ENCODE results near the gene SLC25A13.
"Not testable (repeated sequence)": the region's sequence is repeated elsewhere in the genome, so short reads cannot be mapped to it uniquely, and the experiment has no call there.

SLC25A13 gene

GRCh38 chr7:96300502-96300901 lies 21.4 kb downstream of the SLC25A13 start:
- peaks cover 14% of the 10 kb centered on the region for H3K36me3 Mint-ChIP-seq (ENCODE audit: low read depth)
- no peak overlapping the region for H3K27ac Mint-ChIP-seq
- DNase-seq (ENCODE audit: low spot score) = no peak
- H3K4me3 Mint-ChIP-seq = no peak overlapping the region
- H3K4me1 Mint-ChIP-seq (ENCODE audit: low read depth) = peaks cover 41% of the 10 kb centered on the region
- H3K9me3 Mint-ChIP-seq = no peaks in the 10 kb centered on the region
- H3K27me3 Mint-ChIP-seq (ENCODE audit: low read depth) = no peaks in the 10 kb centered on the region

- Mint-ChIP-seq H3K4me3 (no peak overlapping the region), H3K36me3 (ENCODE audit: low read depth) (peaks cover 23% of the 10 kb centered on the region), H3K27me3 (ENCODE audit: low read depth) (no peaks in the 10 kb centered on the region), H3K9me3 (no peaks in the 10 kb centered on the region), H3K27ac (no peak overlapping the region), H3K4me1 (ENCODE audit: low read depth) (peaks cover 37% of the 10 kb centered on the region)
- DNase-seq (ENCODE audit: low spot score) = no peak
Measured at GRCh38 chr7:96299496-96299895, 22.4 kb downstream of the SLC25A13 start.

GRCh38 chr7:96297876-96298275 lies 24.0 kb downstream of the SLC25A13 start:
- H3K9me3 Mint-ChIP-seq = peaks cover under 1% of the 10 kb centered on the region
- H3K4me1 Mint-ChIP-seq (ENCODE audit: low read depth) = peaks cover 21% of the 10 kb centered on the region
- H3K27ac Mint-ChIP-seq = no peak overlapping the region
- H3K36me3 Mint-ChIP-seq (ENCODE audit: low read depth) = peaks cover 30% of the 10 kb centered on the region
- DNase-seq (ENCODE audit: low spot score) = no peak
- no peaks in the 10 kb centered on the region for H3K27me3 Mint-ChIP-seq (ENCODE audit: low read depth)
- H3K4me3 Mint-ChIP-seq = no peak overlapping the region

GRCh38 chr7:96297446-96297845 lies 24.5 kb downstream of the SLC25A13 start:
- H3K9me3 Mint-ChIP-seq; H3K4me3 Mint-ChIP-seq; H3K27me3 Mint-ChIP-seq (ENCODE audit: low read depth); DNase-seq (ENCODE audit: low spot score); H3K27ac Mint-ChIP-seq: not testable (repeated sequence)
- peaks cover 35% of the 10 kb centered on the region for H3K36me3 Mint-ChIP-seq (ENCODE audit: low read depth)
- H3K4me1 Mint-ChIP-seq (ENCODE audit: low read depth) = peaks cover 19% of the 10 kb centered on the region

- Mint-ChIP-seq H3K9me3 (peaks cover 14% of the 10 kb centered on the region), H3K36me3 (ENCODE audit: low read depth) (peaks cover 45% of the 10 kb centered on the region), H3K4me1 (ENCODE audit: low read depth) (peaks cover 15% of the 10 kb centered on the region)
- H3K27me3 Mint-ChIP-seq (ENCODE audit: low read depth); H3K27ac Mint-ChIP-seq; H3K4me3 Mint-ChIP-seq; DNase-seq (ENCODE audit: low spot score): not testable (repeated sequence)
Measured at GRCh38 chr7:96293911-96294310, 28.0 kb downstream of the SLC25A13 start.

GRCh38 chr7:96287559-96287958 lies 34.3 kb downstream of the SLC25A13 start:
- Mint-ChIP-seq H3K36me3 (ENCODE audit: low read depth) (peaks cover 46% of the 10 kb centered on the region), H3K4me1 (ENCODE audit: low read depth) (peaks cover 54% of the 10 kb centered on the region), H3K4me3 (no peak overlapping the region), H3K27me3 (ENCODE audit: low read depth) (no peaks in the 10 kb centered on the region), H3K27ac (no peak overlapping the region), H3K9me3 (peaks cover 35% of the 10 kb centered on the region)
- no peak for DNase-seq (ENCODE audit: low spot score)

- DNase-seq (ENCODE audit: low spot score) = no peak
- Mint-ChIP-seq H3K27ac (no peak overlapping the region), H3K4me3 (no peak overlapping the region), H3K4me1 (ENCODE audit: low read depth) (peaks cover 54% of the 10 kb centered on the region), H3K9me3 (peaks cover 34% of the 10 kb centered on the region), H3K27me3 (ENCODE audit: low read depth) (no peaks in the 10 kb centered on the region), H3K36me3 (ENCODE audit: low read depth) (peaks cover 43% of the 10 kb centered on the region)
Measured at GRCh38 chr7:96287132-96287531, 34.8 kb downstream of the SLC25A13 start.

GRCh38 chr7:96285579-96285978 lies 36.3 kb downstream of the SLC25A13 start:
- Mint-ChIP-seq H3K36me3 (ENCODE audit: low read depth) (peaks cover 41% of the 10 kb centered on the region), H3K27ac (peak overlapping the region; percentile 94), H3K4me3 (peak overlapping the region; percentile 83), H3K4me1 (ENCODE audit: low read depth) (peaks cover 48% of the 10 kb centered on the region), H3K9me3 (peaks cover 34% of the 10 kb centered on the region), H3K27me3 (ENCODE audit: low read depth) (no peaks in the 10 kb centered on the region)
- DNase-seq (ENCODE audit: low spot score) = peak; percentile 49

GRCh38 chr7:96284835-96285234 lies 37.1 kb downstream of the SLC25A13 start:
- Mint-ChIP-seq H3K27ac (peak overlapping the region; percentile 94), H3K4me3 (peak overlapping the region; percentile 83), H3K27me3 (ENCODE audit: low read depth) (no peaks in the 10 kb centered on the region), H3K9me3 (peaks cover 32% of the 10 kb centered on the region), H3K36me3 (ENCODE audit: low read depth) (peaks cover 41% of the 10 kb centered on the region), H3K4me1 (ENCODE audit: low read depth) (peaks cover 47% of the 10 kb centered on the region)
- no peak for DNase-seq (ENCODE audit: low spot score)

- Mint-ChIP-seq H3K4me3 (peak overlapping the region; percentile 83), H3K4me1 (ENCODE audit: low read depth) (peaks cover 41% of the 10 kb centered on the region), H3K9me3 (peaks cover 26% of the 10 kb centered on the region), H3K36me3 (ENCODE audit: low read depth) (peaks cover 37% of the 10 kb centered on the region), H3K27me3 (ENCODE audit: low read depth) (no peaks in the 10 kb centered on the region), H3K27ac (no peak overlapping the region)
- no peak for DNase-seq (ENCODE audit: low spot score)
Measured at GRCh38 chr7:96284240-96284639, 37.7 kb downstream of the SLC25A13 start.

- Mint-ChIP-seq H3K36me3 (ENCODE audit: low read depth) (peaks cover 35% of the 10 kb centered on the region), H3K4me3 (no peak overlapping the region), H3K4me1 (ENCODE audit: low read depth) (peaks cover 40% of the 10 kb centered on the region), H3K27ac (no peak overlapping the region), H3K27me3 (ENCODE audit: low read depth) (no peaks in the 10 kb centered on the region), H3K9me3 (peaks cover 24% of the 10 kb centered on the region)
- DNase-seq (ENCODE audit: low spot score) = no peak
Measured at GRCh38 chr7:96282835-96283234, 39.1 kb downstream of the SLC25A13 start.

- Mint-ChIP-seq H3K4me1 (ENCODE audit: low read depth) (no peaks in the 10 kb centered on the region), H3K27me3 (ENCODE audit: low read depth) (no peaks in the 10 kb centered on the region), H3K9me3 (peaks cover 5% of the 10 kb centered on the region), H3K4me3 (no peak overlapping the region), H3K27ac (no peak overlapping the region), H3K36me3 (ENCODE audit: low read depth) (peaks cover 33% of the 10 kb centered on the region)
- no peak for DNase-seq (ENCODE audit: low spot score)
Measured at GRCh38 chr7:96277921-96278320, 44.0 kb downstream of the SLC25A13 start.

GRCh38 chr7:96276019-96276418 lies 45.9 kb downstream of the SLC25A13 start:
- Mint-ChIP-seq H3K36me3 (ENCODE audit: low read depth) (peaks cover 32% of the 10 kb centered on the region), H3K27me3 (ENCODE audit: low read depth) (no peaks in the 10 kb centered on the region), H3K4me3 (no peak overlapping the region), H3K4me1 (ENCODE audit: low read depth) (no peaks in the 10 kb centered on the region), H3K9me3 (peaks cover 5% of the 10 kb centered on the region), H3K27ac (no peak overlapping the region)
- DNase-seq (ENCODE audit: low spot score) = no peak

- Mint-ChIP-seq H3K4me1 (ENCODE audit: low read depth) (no peaks in the 10 kb centered on the region), H3K27me3 (ENCODE audit: low read depth) (no peaks in the 10 kb centered on the region), H3K27ac (no peak overlapping the region), H3K9me3 (peaks cover 5% of the 10 kb centered on the region), H3K36me3 (ENCODE audit: low read depth) (peaks cover 34% of the 10 kb centered on the region), H3K4me3 (no peak overlapping the region)
- DNase-seq (ENCODE audit: low spot score) = no peak
Measured at GRCh38 chr7:96273716-96274115, 48.2 kb downstream of the SLC25A13 start.

GRCh38 chr7:96269246-96269994 lies 52.5 kb downstream of the SLC25A13 start:
- Mint-ChIP-seq H3K36me3 (ENCODE audit: low read depth) (peaks cover 17% of the 10 kb centered on the region), H3K4me3 (no peak overlapping the region), H3K27ac (no peak overlapping the region), H3K9me3 (no peaks in the 10 kb centered on the region), H3K27me3 (ENCODE audit: low read depth) (no peaks in the 10 kb centered on the region), H3K4me1 (ENCODE audit: low read depth) (peaks cover 1% of the 10 kb centered on the region)
- DNase-seq (ENCODE audit: low spot score) = no peak
